ENCODE results near the gene TBX15.

The TBX15 gene

GRCh38 chr1:118992868-118993699 lies 4.9 kb upstream of the TBX15 start (continued):
- TF ChIP-seq CREB5 (CRISPR knock-in tag; IDR thresholded peaks at IDR 0.05; ENCODE audit: low read depth) = no peak
- no peak for TF ChIP-seq ZFP30 (CRISPR knock-in tag; IDR thresholded peaks at IDR 0.05)
- TF ChIP-seq TOX (CRISPR knock-in tag; IDR thresholded peaks at IDR 0.05; ENCODE audit: borderline replicate concordance) = no peak
- no peak for TF ChIP-seq PPARA (CRISPR knock-in tag; IDR thresholded peaks at IDR 0.05; ENCODE audit: borderline replicate concordance)
- no peak for TF ChIP-seq BACH2 (CRISPR knock-in tag; IDR thresholded peaks at IDR 0.05; ENCODE audit: borderline replicate concordance)
- TF ChIP-seq ZNF70 (CRISPR knock-in tag; IDR thresholded peaks at IDR 0.05) = no peak
- no peak for TF ChIP-seq GLIS3 (CRISPR knock-in tag; IDR thresholded peaks at IDR 0.05)
- no peak for TF ChIP-seq TCF4 (CRISPR knock-in tag; IDR thresholded peaks at IDR 0.05; ENCODE audit: borderline replicate concordance)
- TF ChIP-seq CSRNP3 (CRISPR knock-in tag; IDR thresholded peaks at IDR 0.05) = no peak
- no peak for TF ChIP-seq ZNF8 (CRISPR knock-in tag; IDR thresholded peaks at IDR 0.05)
- TF ChIP-seq ARNTL (CRISPR knock-in tag; IDR thresholded peaks at IDR 0.05; ENCODE audit: borderline replicate concordance, low read depth) = no peak

- no peak for ATAC-seq
- TF ChIP-seq PPARA (CRISPR knock-in tag; IDR thresholded peaks at IDR 0.05; ENCODE audit: borderline replicate concordance) (no peak), RARB (CRISPR knock-in tag; IDR thresholded peaks at IDR 0.05) (no peak), CREB5 (CRISPR knock-in tag; IDR thresholded peaks at IDR 0.05; ENCODE audit: low read depth) (no peak), ZC3H10 (CRISPR knock-in tag; IDR thresholded peaks at IDR 0.05) (no peak), OSR1 (CRISPR knock-in tag; IDR thresholded peaks at IDR 0.05) (no peak), TSHZ2 (CRISPR knock-in tag; IDR thresholded peaks at IDR 0.05) (no peak), ISL1 (CRISPR knock-in tag; IDR thresholded peaks at IDR 0.05) (no peak), TOX (CRISPR knock-in tag; IDR thresholded peaks at IDR 0.05; ENCODE audit: borderline replicate concordance) (no peak), ARNTL (CRISPR knock-in tag; IDR thresholded peaks at IDR 0.05; ENCODE audit: borderline replicate concordance, low read depth) (no peak)
These were observed 4.2 kb upstream of the TBX15 start for GRCh38 chr1:118992237-118992825.

- no peak for ATAC-seq
- TF ChIP-seq BACH2 (CRISPR knock-in tag; IDR thresholded peaks at IDR 0.05; ENCODE audit: borderline replicate concordance) = no peak
- TF ChIP-seq ZNF70 (CRISPR knock-in tag; IDR thresholded peaks at IDR 0.05) = no peak
- TF ChIP-seq TSHZ2 (CRISPR knock-in tag; IDR thresholded peaks at IDR 0.05) = no peak
- TF ChIP-seq CSRNP3 (CRISPR knock-in tag; IDR thresholded peaks at IDR 0.05) = no peak
- no peak for TF ChIP-seq ZFP30 (CRISPR knock-in tag; IDR thresholded peaks at IDR 0.05)
- no peak for TF ChIP-seq POU6F1 (CRISPR knock-in tag; IDR thresholded peaks at IDR 0.05; ENCODE audit: borderline replicate concordance, low read depth)
- no peak for TF ChIP-seq ZC3H10 (CRISPR knock-in tag; IDR thresholded peaks at IDR 0.05)
- no peak for TF ChIP-seq ZNF8 (CRISPR knock-in tag; IDR thresholded peaks at IDR 0.05)
- no peak for TF ChIP-seq TOX (CRISPR knock-in tag; IDR thresholded peaks at IDR 0.05; ENCODE audit: borderline replicate concordance)
- TF ChIP-seq ZNF565 (CRISPR knock-in tag; conservative IDR thresholded peaks at IDR 0.05; ENCODE audit: low read depth) = no peak
- TF ChIP-seq PATZ1 (CRISPR knock-in tag; IDR thresholded peaks at IDR 0.05; ENCODE audit: borderline replicate concordance) = no peak
- TF ChIP-seq TCF4 (CRISPR knock-in tag; IDR thresholded peaks at IDR 0.05; ENCODE audit: borderline replicate concordance) = no peak
These were observed 3.3 kb upstream of the TBX15 start for GRCh38 chr1:118991448-118991847.
